OCI-LY1 (cell line): ENCODE results near the gene CAMTA2.

Experiments
- H2AFZ ChIP-seq: fragments of 200-600 bp; sonication (generic), shearing (Covaris generic); 2 replicates; pipeline ENCODE4 v1.6.0; 2014; ENCODE audit warnings: antibody characterized with exemption, mild to moderate bottlenecking, low read length
- H3F3A ChIP-seq: fragments of 200-600 bp; sonication (generic), shearing (Covaris generic); 2 replicates; pipeline ENCODE4 v1.6.0; 2014; ENCODE audit warnings: mild to moderate bottlenecking, antibody characterized with exemption, low read length, moderate library complexity; ENCODE audit not compliant: insufficient read depth
- H3K27ac ChIP-seq: fragments of 200-600 bp; sonication (generic); 2 replicates; pipeline ENCODE4 v1.5.1; 2014; ENCODE audit warnings: low read length, mixed run types, mild to moderate bottlenecking, low read depth; ENCODE audit not compliant: poor library complexity, severe bottlenecking
- H3K27me3 ChIP-seq: fragments of 200-600 bp; sonication (generic); 2 replicates; pipeline ENCODE4 v1.6.0; 2014; ENCODE audit warnings: antibody characterized with exemption, mild to moderate bottlenecking, low read length, moderate library complexity; ENCODE audit not compliant: insufficient read depth
- H3K36me3 ChIP-seq: fragments of 200-600 bp; sonication (generic); 2 replicates; pipeline ENCODE4 v1.6.1; 2014; ENCODE audit warnings: mild to moderate bottlenecking, antibody characterized with exemption, low read length, moderate library complexity, mixed read lengths; ENCODE audit not compliant: insufficient read depth
- H3K4me1 ChIP-seq: fragments of 200-600 bp; sonication (generic); 2 replicates; pipeline ENCODE4 v1.5.1; 2014; ENCODE audit warnings: mild to moderate bottlenecking, low read length, moderate library complexity; ENCODE audit not compliant: insufficient read depth, severe bottlenecking
- H3K4me2 ChIP-seq: fragments of 200-600 bp; sonication (generic), shearing (Covaris generic); 2 replicates; pipeline ENCODE4 v1.6.1; 2014; ENCODE audit warnings: low read length
- H3K4me3 ChIP-seq: fragments of 200-600 bp; sonication (generic); 2 replicates; pipeline ENCODE4 v1.5.1; 2014; ENCODE audit warnings: low read length, low read depth, mild to moderate bottlenecking, mixed read lengths; ENCODE audit not compliant: poor library complexity, severe bottlenecking
- H3K79me2 ChIP-seq: fragments of 200-600 bp; shearing (Covaris generic); 2 replicates; pipeline ENCODE4 v1.6.1; 2016; ENCODE audit warnings: mixed run types, low read length, mixed read lengths; ENCODE audit not compliant: insufficient read depth
- H3K9ac ChIP-seq: fragments of 200-600 bp; sonication (generic), shearing (Covaris generic); 2 replicates; pipeline ENCODE4 v1.6.1; 2014; ENCODE audit warnings: mild to moderate bottlenecking, low read length, mixed read lengths
- H3K9me2 ChIP-seq: fragments of 200-600 bp; sonication (generic), shearing (Covaris generic); 2 replicates; pipeline ENCODE4 v1.6.1; 2014; ENCODE audit warnings: low read depth, mild to moderate bottlenecking, low read length, mixed read lengths
- H3K9me3 ChIP-seq: fragments of 200-600 bp; shearing (Covaris generic); 2 replicates; pipeline ENCODE4 v1.6.1; 2014; ENCODE audit warnings: low read length, mixed read lengths
- H4K20me1 ChIP-seq: fragments of 200-600 bp; sonication (generic), shearing (Covaris generic); 2 replicates; pipeline ENCODE4 v1.6.0; 2016; ENCODE audit warnings: mild to moderate bottlenecking, low read length; ENCODE audit not compliant: insufficient read depth
- EZH2 ChIP-seq: fragments of 200-600 bp; sonication (generic), shearing (Covaris generic); IDR thresholded peaks from 2 replicates; pipeline ENCODE4 v1.8.0; 2017; ENCODE audit warnings: borderline replicate concordance, mixed run types, mild to moderate bottlenecking, antibody characterized with exemption, low read length, moderate library complexity, mixed read lengths
- TF ChIP-seq, protein P1 (sequence below): fragments of 200-600 bp; sonication (generic), shearing (Covaris generic); IDR thresholded peaks from 2 replicates; pipeline ENCODE4 v1.5.1; 2017; ENCODE audit warnings: mild to moderate bottlenecking, antibody characterized with exemption, low read length, moderate library complexity, mixed read lengths

Gene CAMTA2

DNA sequence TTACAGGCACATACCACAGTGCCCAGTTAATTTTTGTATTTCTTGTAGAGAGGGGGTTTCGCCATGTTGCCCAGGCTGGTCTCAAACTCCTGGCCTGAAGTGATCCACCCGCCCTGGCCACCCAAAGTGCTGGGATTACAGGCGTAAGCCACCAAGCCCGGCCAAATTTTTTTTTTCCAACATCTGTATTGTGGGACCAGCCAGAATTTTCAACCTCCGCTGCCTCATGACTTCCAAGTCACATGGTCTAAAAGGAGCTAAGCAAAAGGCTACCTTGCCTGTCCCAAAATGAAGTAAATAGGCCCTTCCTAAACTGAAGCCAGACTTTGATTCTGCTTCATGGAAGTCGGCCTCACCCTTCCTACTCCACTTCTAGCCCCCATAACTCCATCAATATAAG is 15.6 kb downstream of the CAMTA2 start:
- TF ChIP-seq, protein P1, sequence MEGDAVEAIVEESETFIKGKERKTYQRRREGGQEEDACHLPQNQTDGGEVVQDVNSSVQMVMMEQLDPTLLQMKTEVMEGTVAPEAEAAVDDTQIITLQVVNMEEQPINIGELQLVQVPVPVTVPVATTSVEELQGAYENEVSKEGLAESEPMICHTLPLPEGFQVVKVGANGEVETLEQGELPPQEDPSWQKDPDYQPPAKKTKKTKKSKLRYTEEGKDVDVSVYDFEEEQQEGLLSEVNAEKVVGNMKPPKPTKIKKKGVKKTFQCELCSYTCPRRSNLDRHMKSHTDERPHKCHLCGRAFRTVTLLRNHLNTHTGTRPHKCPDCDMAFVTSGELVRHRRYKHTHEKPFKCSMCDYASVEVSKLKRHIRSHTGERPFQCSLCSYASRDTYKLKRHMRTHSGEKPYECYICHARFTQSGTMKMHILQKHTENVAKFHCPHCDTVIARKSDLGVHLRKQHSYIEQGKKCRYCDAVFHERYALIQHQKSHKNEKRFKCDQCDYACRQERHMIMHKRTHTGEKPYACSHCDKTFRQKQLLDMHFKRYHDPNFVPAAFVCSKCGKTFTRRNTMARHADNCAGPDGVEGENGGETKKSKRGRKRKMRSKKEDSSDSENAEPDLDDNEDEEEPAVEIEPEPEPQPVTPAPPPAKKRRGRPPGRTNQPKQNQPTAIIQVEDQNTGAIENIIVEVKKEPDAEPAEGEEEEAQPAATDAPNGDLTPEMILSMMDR: no peak
- TF ChIP-seq EZH2: no peak
- Histone ChIP-seq H2AFZ (no peak overlapping the region), H3K9me3 (no peaks in the 10 kb centered on the region), H3K9ac (no peak overlapping the region), H3K4me2 (no peak overlapping the region), H3F3A (no peaks in the 10 kb centered on the region), H3K9me2 (no peaks in the 10 kb centered on the region), H3K79me2 (no peaks in the 10 kb centered on the region), H3K36me3 (peaks cover 54% of the 10 kb centered on the region; the same call in 1 of the 2 replicates), H3K27me3 (no peaks in the 10 kb centered on the region), H3K27ac (no peak overlapping the region), H3K4me1 (peaks cover 16% of the 10 kb centered on the region), H4K20me1 (no peaks in the 10 kb centered on the region), H3K4me3 (no peak overlapping the region)

DNA sequence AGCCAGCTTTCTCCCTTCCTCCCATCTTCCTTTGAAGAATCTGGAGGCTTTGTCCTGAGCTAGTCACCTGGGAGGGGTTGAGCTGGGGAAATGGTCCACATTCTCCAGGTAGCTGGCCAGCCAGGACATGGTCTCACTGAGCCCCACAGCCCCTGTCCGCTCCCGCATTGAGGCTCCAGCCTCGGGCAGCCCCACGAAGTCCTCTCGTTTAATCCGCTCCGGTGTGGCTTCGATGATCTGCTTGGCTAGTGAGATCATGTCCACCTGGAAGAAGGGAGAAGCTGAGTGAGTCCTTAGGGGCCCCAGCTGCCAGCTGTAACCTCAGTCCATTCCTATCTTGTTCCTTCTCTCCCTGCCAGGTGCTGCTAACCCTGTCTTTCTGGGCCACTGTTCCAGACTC is 17.2 kb downstream of the CAMTA2 start:
- Histone ChIP-seq H3K9me3 (no peaks in the 10 kb centered on the region), H3K27me3 (no peaks in the 10 kb centered on the region), H3K4me1 (peaks cover 25% of the 10 kb centered on the region), H2AFZ (no peak overlapping the region), H3K79me2 (0 out of 2 replicates have a peak, but pooled peaks cover 3% of the 10 kb centered on the region), H3K4me2 (no peak overlapping the region), H3F3A (no peaks in the 10 kb centered on the region), H3K36me3 (peaks cover 58% of the 10 kb centered on the region; the same call in 1 of the 2 replicates), H3K27ac (no peak overlapping the region), H3K9ac (no peak overlapping the region), H3K9me2 (no peaks in the 10 kb centered on the region), H3K4me3 (no peak overlapping the region), H4K20me1 (no peaks in the 10 kb centered on the region)
- TF ChIP-seq EZH2: no peak
- TF ChIP-seq, protein P1: no peak

DNA sequence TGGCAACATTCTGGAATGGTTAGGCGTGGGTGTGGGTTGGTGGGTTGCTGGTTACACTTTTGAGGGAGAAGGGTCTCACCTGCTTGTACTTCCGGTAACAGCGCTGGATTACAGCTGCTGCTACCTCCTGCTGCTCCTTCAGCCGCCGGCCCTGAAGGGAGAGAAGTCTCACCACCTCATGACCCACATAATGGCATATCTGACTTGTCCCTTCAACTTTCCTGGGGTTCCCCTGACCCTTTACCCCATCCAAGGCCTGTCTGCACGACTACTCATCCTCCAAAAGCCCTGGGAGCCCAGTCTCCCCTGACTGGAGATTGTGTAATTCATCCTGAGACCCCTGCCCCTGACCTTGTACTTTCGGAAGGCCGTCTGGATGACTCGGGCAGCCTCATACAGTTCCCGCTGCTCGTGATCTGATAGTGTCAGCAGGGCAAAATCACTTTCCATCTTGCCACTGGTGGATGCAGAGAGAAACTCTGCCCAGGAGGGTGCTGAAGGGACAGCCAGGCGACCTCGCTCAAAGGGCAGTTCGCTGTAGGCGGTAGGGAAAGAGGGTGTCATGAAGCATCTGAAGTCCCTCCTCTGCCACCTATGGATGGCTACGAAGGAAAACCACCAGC is 17.8 kb downstream of the CAMTA2 start:
- no peak overlapping the region for H3K4me3 ChIP-seq
- no peak overlapping the region for H3K4me2 ChIP-seq
- TF ChIP-seq, protein P1: no peak
- TF ChIP-seq EZH2: no peak
- no peaks in the 10 kb centered on the region for H3K9me3 ChIP-seq
- peaks cover 61% of the 10 kb centered on the region; the same call in 1 of the 2 replicates for H3K36me3 ChIP-seq
- H4K20me1 ChIP-seq: no peaks in the 10 kb centered on the region
- peaks cover 25% of the 10 kb centered on the region for H3K4me1 ChIP-seq
- no peaks in the 10 kb centered on the region for H3K9me2 ChIP-seq
- no peak overlapping the region for H3K9ac ChIP-seq
- no peak overlapping the region for H2AFZ ChIP-seq
- no peaks in the 10 kb centered on the region for H3K27me3 ChIP-seq
- H3K27ac ChIP-seq: no peak overlapping the region
- no peaks in the 10 kb centered on the region for H3F3A ChIP-seq
- 0 out of 2 replicates have a peak, but pooled peaks cover 3% of the 10 kb centered on the region for H3K79me2 ChIP-seq
